Transverse colon (tissue), 4 donors: Measurements from ENCODE around the gene SPAG6.

Source experiments
- EP300 ChIP-seq: sonication (generic); formaldehyde crosslinking; IDR thresholded peaks from one replicate; pipeline ENCODE4 v1.6.1; 2017; ENCODE audit warnings: antibody characterized with exemption, low read depth
- POLR2A ChIP-seq: fragments of 450-650 bp; IDR thresholded peaks from one replicate; pipeline ENCODE4 v1.6.1; 2016; ENCODE audit warnings: antibody characterized with exemption, mild to moderate bottlenecking, moderate library complexity
- POLR2AphosphoS5 ChIP-seq, 3 donors: sonication (generic); formaldehyde crosslinking; IDR thresholded peaks; one replicate each; pipeline ENCODE4 v1.6.1; 2016; ENCODE audit warnings: antibody characterized with exemption in 3 of 3
- TF ChIP-seq, protein P1 (sequence below), 5 experiments: fragments of 200-600 bp in 3 of 5; fragments of 450-650 bp in 2 of 5; sonication (generic) in 3 of 5; IDR thresholded peaks; 1 replicate in 2 of 5; 2 replicates in 3 of 5; pipeline ENCODE4 v1.5.1; 2016 to 2017; ENCODE audit warnings: antibody characterized with exemption in 5 of 5, inconsistent platforms in 3 of 5, mild to moderate bottlenecking in 2 of 5, moderate library complexity in 1 of 5

DNA sequence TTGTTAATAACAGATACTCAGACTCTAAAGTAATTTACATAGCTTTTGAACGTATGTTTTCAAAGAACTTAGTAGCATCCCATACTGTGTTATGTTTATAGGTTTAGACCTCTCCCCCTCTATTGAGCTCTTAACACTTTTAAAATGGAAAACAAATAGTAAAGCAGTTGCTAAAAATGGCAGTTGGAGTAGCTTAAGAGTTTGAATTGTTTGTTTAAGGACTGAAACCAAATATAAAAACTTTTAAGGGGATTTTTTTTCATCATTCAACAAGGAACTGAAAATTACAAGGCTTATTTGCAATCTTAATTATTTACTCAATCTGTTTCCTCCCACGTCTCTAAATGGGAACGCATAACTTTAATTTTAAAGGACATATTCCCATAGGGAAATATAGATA lies 1.6 kb upstream of the SPAG6 start:
- TF ChIP-seq, protein P1, sequence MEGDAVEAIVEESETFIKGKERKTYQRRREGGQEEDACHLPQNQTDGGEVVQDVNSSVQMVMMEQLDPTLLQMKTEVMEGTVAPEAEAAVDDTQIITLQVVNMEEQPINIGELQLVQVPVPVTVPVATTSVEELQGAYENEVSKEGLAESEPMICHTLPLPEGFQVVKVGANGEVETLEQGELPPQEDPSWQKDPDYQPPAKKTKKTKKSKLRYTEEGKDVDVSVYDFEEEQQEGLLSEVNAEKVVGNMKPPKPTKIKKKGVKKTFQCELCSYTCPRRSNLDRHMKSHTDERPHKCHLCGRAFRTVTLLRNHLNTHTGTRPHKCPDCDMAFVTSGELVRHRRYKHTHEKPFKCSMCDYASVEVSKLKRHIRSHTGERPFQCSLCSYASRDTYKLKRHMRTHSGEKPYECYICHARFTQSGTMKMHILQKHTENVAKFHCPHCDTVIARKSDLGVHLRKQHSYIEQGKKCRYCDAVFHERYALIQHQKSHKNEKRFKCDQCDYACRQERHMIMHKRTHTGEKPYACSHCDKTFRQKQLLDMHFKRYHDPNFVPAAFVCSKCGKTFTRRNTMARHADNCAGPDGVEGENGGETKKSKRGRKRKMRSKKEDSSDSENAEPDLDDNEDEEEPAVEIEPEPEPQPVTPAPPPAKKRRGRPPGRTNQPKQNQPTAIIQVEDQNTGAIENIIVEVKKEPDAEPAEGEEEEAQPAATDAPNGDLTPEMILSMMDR (IDR thresholded peaks at IDR 0.05) = no peak
- no peak for TF ChIP-seq POLR2AphosphoS5 (IDR thresholded peaks at IDR 0.05)
- TF ChIP-seq EP300 = no peak
- TF ChIP-seq POLR2A = no peak
